ENCODE data around the gene RNF152.
"Not testable (repeated sequence)": the region's sequence is repeated elsewhere in the genome, so short reads cannot be mapped to it uniquely, and the experiment has no call there.

RNF152 gene

GRCh38 chr18:61821748-61822147 lies 71.1 kb downstream of the RNF152 start:
- DNase-seq (ENCODE audit: low read depth): no peak

GRCh38 chr18:61820882-61821281 lies 71.9 kb downstream of the RNF152 start:
- DNase-seq (ENCODE audit: low read depth): no peak

- no peak for DNase-seq (ENCODE audit: low read depth)
Measured at GRCh38 chr18:61817086-61817485, 75.7 kb downstream of the RNF152 start.

- no peak for DNase-seq (ENCODE audit: low read depth)
Measured at GRCh38 chr18:61815885-61816470, 76.8 kb downstream of the RNF152 start.

GRCh38 chr18:61808286-61808685 lies 84.5 kb downstream of the RNF152 start:
- DNase-seq (ENCODE audit: low read depth): no peak

GRCh38 chr18:61803393-61803792 lies 89.4 kb downstream of the RNF152 start:
- DNase-seq (ENCODE audit: low read depth): no peak

GRCh38 chr18:61797696-61798590 lies 94.9 kb downstream of the RNF152 start:
- DNase-seq (ENCODE audit: low read depth): no peak

GRCh38 chr18:61791031-61791430 lies 101.8 kb downstream of the RNF152 start:
- no peak for DNase-seq (ENCODE audit: low read depth)

GRCh38 chr18:61787011-61787670 lies 105.7 kb downstream of the RNF152 start:
- DNase-seq (ENCODE audit: low read depth): not testable (repeated sequence)

GRCh38 chr18:61785588-61785987 lies 107.2 kb downstream of the RNF152 start:
- DNase-seq (ENCODE audit: low read depth): no peak

- DNase-seq (ENCODE audit: low read depth): no peak
Measured at GRCh38 chr18:61784834-61785233, 108.0 kb downstream of the RNF152 start.

- no peak for DNase-seq (ENCODE audit: low read depth)
Measured at GRCh38 chr18:61782545-61782944, 110.3 kb downstream of the RNF152 start.

- not testable (repeated sequence) for DNase-seq (ENCODE audit: low read depth)
Measured at GRCh38 chr18:61776201-61776600, 116.6 kb downstream of the RNF152 start.

GRCh38 chr18:61774846-61775245 lies 118.0 kb downstream of the RNF152 start:
- no peak for DNase-seq (ENCODE audit: low read depth)

GRCh38 chr18:61772293-61772848 lies 120.4 kb downstream of the RNF152 start:
- DNase-seq (ENCODE audit: low read depth): no peak

- DNase-seq (ENCODE audit: low read depth): no peak
Measured at GRCh38 chr18:61771861-61772260, 120.9 kb downstream of the RNF152 start.

GRCh38 chr18:61770279-61770678 lies 122.5 kb downstream of the RNF152 start:
- no peak for DNase-seq (ENCODE audit: low read depth)

GRCh38 chr18:61766266-61766884 lies 126.4 kb downstream of the RNF152 start:
- no peak for DNase-seq (ENCODE audit: low read depth)

GRCh38 chr18:61765097-61765496 lies 127.7 kb downstream of the RNF152 start:
- no peak for DNase-seq (ENCODE audit: low read depth)

GRCh38 chr18:61764381-61764780 lies 128.4 kb downstream of the RNF152 start:
- DNase-seq (ENCODE audit: low read depth): no peak

GRCh38 chr18:61761875-61762274 lies 130.9 kb downstream of the RNF152 start:
- DNase-seq (ENCODE audit: low read depth): no peak
